Femur (tissue), 1 donor: ENCODE measurements around the gene MAP3K4.
A peak's percentile ranks its signal among the peaks of the same experiment; 100 is the strongest.

Experiments
- DNase-seq: peaks from one replicate; pipeline ENCODE4 v3.0.0-alpha.2; 2017

The MAP3K4 gene

GRCh38 chr6:161009991-161010390 lies 18.4 kb downstream of the MAP3K4 start:
- DNase-seq, result no peak

GRCh38 chr6:161010418-161010817 lies 18.8 kb downstream of the MAP3K4 start:
- DNase-seq, result no peak

- no peak for DNase-seq
These were observed 20.2 kb downstream of the MAP3K4 start for GRCh38 chr6:161011492-161012480.

GRCh38 chr6:161013695-161014094 lies 22.1 kb downstream of the MAP3K4 start:
- no peak for DNase-seq

- no peak for DNase-seq
These were observed 26.4 kb downstream of the MAP3K4 start for GRCh38 chr6:161017766-161018564.

- DNase-seq, result peak; percentile 31
These were observed 27.8 kb downstream of the MAP3K4 start for GRCh38 chr6:161019324-161019839.

GRCh38 chr6:161021543-161021942 lies 30.0 kb downstream of the MAP3K4 start:
- no peak for DNase-seq

- no peak for DNase-seq
These were observed 30.6 kb downstream of the MAP3K4 start for GRCh38 chr6:161021998-161022743.

- no peak for DNase-seq
These were observed 31.7 kb downstream of the MAP3K4 start for GRCh38 chr6:161023316-161023715.

- no peak for DNase-seq
These were observed 32.9 kb downstream of the MAP3K4 start for GRCh38 chr6:161024364-161024920.

- no peak for DNase-seq
These were observed 35.8 kb downstream of the MAP3K4 start for GRCh38 chr6:161027385-161027784.

- no peak for DNase-seq
These were observed 37.7 kb downstream of the MAP3K4 start for GRCh38 chr6:161029195-161029809.

- DNase-seq, result no peak
These were observed 40.3 kb downstream of the MAP3K4 start for GRCh38 chr6:161031721-161032495.

- no peak for DNase-seq
These were observed 42.1 kb downstream of the MAP3K4 start for GRCh38 chr6:161033667-161034066.

- no peak for DNase-seq
These were observed 43.8 kb downstream of the MAP3K4 start for GRCh38 chr6:161035182-161035980.

GRCh38 chr6:161035981-161036263 lies 44.4 kb downstream of the MAP3K4 start:
- DNase-seq, result no peak

GRCh38 chr6:161037873-161038228 lies 46.3 kb downstream of the MAP3K4 start:
- no peak for DNase-seq

GRCh38 chr6:161038229-161039031 lies 46.9 kb downstream of the MAP3K4 start:
- peak; percentile 57 for DNase-seq

GRCh38 chr6:161041274-161041673 lies 49.7 kb downstream of the MAP3K4 start:
- no peak for DNase-seq

- no peak for DNase-seq
These were observed 52.8 kb downstream of the MAP3K4 start for GRCh38 chr6:161044335-161044734.
